Dedifferentiated amniotic fluid mesenchymal stem cell (primary cell): ENCODE results near the gene TCTN3.
"Not testable (repeated sequence)": the region's sequence is repeated elsewhere in the genome, so short reads cannot be mapped to it uniquely, and the experiment has no call there.

ENCODE experiments used
- DNase-seq: peaks from one replicate; pipeline ENCODE4 v3.0.0-alpha.2; 2016; ENCODE audit errors: extremely low spot score

Gene TCTN3

DNA sequence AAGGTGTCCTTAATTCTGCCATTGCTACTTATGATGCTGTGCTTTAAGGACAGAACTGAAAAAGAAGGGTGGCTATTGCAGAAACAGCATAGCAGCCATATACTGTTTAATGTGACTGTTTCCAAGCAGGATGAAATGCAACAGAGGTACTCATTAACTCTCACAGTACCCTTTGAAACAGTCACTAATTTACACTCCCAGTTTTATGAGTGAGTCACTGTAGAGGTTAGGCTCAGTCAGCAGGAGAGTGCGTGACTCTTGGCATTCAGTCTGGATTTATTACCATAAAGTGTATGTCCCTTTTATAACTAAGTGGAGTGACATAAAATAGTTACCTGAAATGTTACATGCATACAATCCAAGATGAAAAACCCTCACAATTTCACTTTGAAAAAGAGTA is 64.9 kb downstream of the TCTN3 start:
- no peak for DNase-seq

DNA sequence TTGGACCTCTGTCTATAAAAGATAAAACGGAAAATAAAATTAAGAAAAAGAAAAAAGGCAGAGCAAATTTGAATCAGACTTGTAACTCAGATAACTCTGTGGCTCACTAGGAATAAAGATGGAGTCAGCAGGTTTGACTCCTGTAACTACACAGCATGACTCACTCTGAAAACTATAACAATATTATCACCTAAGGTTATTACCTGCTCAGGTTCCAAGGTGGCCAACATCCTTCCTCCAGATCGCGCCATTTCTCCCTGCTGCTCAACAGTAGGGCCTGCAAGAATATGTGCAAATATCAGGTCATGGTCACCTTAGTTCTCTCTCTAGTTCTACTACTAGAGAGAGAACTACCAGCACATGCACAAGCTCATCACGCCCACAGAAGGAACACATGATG is 67.2 kb downstream of the TCTN3 start:
- no peak for DNase-seq

DNA sequence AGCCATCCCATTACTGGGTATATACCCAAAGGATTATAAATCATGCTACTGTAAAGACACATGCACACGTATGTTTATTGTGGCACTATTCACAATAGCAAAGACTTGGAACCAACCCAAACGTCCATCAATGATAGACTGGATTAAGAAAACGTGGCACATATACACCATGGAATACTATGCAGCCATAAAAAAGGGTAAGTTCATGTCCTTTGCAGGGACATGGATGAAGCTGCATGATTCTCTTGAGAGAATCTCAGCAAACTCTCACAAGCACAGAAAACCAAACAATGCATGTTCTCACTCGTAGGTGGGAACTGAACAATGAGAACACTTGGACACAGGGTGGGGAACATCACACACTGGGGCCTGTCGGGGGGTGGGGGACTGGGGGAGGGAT is 73.3 kb downstream of the TCTN3 start:
- not testable (repeated sequence) for DNase-seq

DNA sequence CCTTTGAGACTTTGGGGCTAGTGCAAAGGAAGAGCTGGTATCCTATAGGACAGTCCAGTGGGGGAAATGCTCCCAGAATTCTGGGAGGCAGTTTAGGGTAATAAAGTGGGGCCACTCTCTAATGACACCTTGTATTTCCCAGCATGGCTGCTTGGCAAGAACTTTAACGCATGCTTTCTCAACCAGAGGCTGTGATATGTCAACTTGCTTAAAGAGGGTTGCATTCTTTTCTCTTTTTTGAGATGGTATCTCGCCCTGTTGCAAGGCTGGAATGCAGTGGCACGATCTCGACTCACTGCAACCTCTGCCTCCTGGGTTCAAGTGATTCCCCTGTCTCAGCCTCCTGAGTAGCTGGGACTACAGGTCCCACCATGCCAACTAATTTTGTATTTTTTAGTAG is 75.6 kb downstream of the TCTN3 start:
- no peak for DNase-seq

DNA sequence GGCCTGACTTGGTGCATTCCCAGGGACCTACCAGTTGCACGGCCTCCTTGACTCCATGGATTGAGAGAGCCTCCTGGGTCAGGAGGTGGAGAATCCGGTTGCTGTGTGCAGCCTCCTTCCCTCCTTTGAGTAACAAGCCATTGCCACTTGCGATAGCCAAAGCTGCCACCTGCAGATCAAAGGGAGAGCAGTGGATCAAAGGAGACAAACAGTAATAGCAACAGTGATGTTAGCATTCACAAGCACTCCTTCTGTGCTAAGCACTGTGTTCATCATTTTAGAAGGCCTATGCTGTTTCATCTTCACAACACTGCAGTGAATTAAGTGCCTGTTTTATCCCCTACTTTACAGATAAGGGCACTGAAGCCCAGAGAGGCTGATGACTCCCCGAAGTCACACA is 77.3 kb downstream of the TCTN3 start:
- DNase-seq, result no peak
